Nephron progenitor cell (in vitro differentiated cells): Measurements from ENCODE around the gene TPRA1.

ENCODE experiments used
- DNase-seq: peaks from one replicate; pipeline ENCODE4 v3.0.0; 2021
- H3K27ac Mint-ChIP-seq: 2 replicates; pipeline ENCODE4 v1.8.0; 2021; ENCODE audit warnings: mild to moderate bottlenecking, moderate library complexity, mixed read lengths
- H3K27me3 Mint-ChIP-seq: 2 replicates; pipeline ENCODE4 v1.8.0; 2021; ENCODE audit warnings: mild to moderate bottlenecking, low read depth, mixed read lengths; ENCODE audit not compliant: poor library complexity
- H3K36me3 Mint-ChIP-seq: 2 replicates; pipeline ENCODE4 v1.8.0; 2021; ENCODE audit warnings: low read depth, mixed read lengths
- H3K4me1 Mint-ChIP-seq: 2 replicates; pipeline ENCODE4 v1.8.0; 2021; ENCODE audit warnings: mixed read lengths
- H3K4me3 Mint-ChIP-seq: 2 replicates; pipeline ENCODE4 v1.8.0; 2021; ENCODE audit warnings: mild to moderate bottlenecking, moderate library complexity, mixed read lengths
- H3K9me3 Mint-ChIP-seq: 2 replicates; pipeline ENCODE4 v1.8.0; 2021; ENCODE audit warnings: mild to moderate bottlenecking, moderate library complexity, mixed read lengths
- TF ChIP-seq, protein P1 (sequence below): fragments of 200-600 bp; sonication (generic); IDR thresholded peaks from 2 replicates; pipeline ENCODE4 v1.5.0; 2021; ENCODE audit warnings: antibody characterized with exemption

The TPRA1 gene

DNA sequence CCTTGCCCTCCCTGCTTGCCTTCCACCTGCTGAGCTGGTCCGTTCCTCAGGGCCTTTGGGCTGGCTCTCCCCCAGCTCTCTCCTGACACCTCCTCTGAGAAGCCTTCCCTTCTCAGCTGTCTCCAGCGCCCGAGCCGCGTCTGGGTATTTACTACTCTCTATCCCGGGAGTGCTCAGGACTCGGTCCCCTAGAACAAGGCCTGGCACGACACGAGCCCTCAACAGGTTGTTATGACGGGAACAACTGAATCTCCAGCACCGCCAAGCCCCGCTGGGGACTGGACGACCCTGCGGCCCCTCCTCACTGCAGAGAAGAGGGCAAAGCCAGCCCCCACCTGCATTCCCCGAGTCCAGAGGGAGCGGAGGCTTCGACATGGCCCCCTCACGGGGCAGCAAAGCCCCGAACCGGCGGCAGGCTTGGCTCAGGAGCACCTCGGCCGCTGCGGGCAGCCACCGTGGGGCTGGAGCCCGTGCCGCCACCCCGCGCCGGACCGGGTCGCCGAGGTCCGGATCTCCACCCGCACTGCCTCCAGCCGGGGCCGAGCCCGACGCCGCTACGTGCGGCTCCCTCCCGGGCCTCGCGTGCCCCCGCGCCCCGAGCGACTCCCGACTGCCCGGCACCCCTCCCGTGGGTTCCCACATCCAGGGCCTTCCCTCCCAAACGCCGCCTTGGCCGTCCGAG lies 792 bp downstream of the TPRA1 start:
- Mint-ChIP-seq H3K4me1 (peaks cover 46% of the 10 kb centered on the region), H3K27me3 (peaks cover 3% of the 10 kb centered on the region), H3K27ac (no peak overlapping the region), H3K4me3 (peak overlapping the region; percentile 91), H3K9me3 (no peaks in the 10 kb centered on the region), H3K36me3 (peaks cover 7% of the 10 kb centered on the region)
- DNase-seq: peak; percentile 39
- TF ChIP-seq, protein P1, sequence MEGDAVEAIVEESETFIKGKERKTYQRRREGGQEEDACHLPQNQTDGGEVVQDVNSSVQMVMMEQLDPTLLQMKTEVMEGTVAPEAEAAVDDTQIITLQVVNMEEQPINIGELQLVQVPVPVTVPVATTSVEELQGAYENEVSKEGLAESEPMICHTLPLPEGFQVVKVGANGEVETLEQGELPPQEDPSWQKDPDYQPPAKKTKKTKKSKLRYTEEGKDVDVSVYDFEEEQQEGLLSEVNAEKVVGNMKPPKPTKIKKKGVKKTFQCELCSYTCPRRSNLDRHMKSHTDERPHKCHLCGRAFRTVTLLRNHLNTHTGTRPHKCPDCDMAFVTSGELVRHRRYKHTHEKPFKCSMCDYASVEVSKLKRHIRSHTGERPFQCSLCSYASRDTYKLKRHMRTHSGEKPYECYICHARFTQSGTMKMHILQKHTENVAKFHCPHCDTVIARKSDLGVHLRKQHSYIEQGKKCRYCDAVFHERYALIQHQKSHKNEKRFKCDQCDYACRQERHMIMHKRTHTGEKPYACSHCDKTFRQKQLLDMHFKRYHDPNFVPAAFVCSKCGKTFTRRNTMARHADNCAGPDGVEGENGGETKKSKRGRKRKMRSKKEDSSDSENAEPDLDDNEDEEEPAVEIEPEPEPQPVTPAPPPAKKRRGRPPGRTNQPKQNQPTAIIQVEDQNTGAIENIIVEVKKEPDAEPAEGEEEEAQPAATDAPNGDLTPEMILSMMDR: no peak

DNA sequence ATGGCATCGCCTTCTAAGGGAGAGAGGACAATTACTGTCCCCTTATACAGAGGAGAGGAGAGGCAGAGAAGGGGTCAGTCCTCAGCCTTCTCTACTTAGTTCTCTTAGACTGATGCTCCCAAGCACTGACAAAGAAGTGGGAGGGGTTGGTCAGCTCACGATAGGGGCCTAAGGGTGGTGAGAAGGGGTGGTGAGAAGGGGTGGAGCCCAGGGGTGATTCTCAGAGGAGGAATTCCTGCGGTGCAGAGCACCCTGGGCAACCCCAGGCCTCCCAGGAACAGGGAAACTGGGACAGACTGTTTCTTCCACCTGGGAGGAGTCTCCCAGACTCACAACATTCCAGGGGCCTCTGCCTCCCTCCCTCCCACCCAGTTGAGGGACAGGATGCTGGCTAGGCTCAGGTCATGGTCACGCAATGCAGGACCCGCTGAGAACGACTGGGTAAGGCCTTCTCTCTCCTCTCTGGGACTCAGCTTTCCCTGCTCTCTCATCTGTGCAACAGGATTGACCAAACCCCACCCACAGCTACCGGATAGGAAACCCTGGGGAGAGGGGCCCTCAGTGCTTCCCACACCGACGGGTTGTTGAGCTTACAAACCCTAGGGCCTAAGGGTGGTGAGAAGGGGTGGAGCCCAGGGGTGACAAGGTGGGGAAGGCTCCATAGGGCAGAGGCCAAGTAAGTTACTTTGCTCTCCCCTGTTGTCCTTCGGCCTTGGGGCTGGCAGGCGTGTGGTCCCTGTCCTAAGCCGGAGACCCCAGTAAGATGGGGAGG lies 1.5 kb downstream of the TPRA1 start:
- H3K27me3 Mint-ChIP-seq: peaks cover 3% of the 10 kb centered on the region
- TF ChIP-seq, protein P1: no peak
- H3K36me3 Mint-ChIP-seq: peaks cover 11% of the 10 kb centered on the region
- no peaks in the 10 kb centered on the region for H3K9me3 Mint-ChIP-seq
- peak overlapping the region; percentile 64 for H3K27ac Mint-ChIP-seq
- peak overlapping the region; percentile 91 for H3K4me3 Mint-ChIP-seq
- peaks cover 48% of the 10 kb centered on the region for H3K4me1 Mint-ChIP-seq
- peak; percentile 29 for DNase-seq

DNA sequence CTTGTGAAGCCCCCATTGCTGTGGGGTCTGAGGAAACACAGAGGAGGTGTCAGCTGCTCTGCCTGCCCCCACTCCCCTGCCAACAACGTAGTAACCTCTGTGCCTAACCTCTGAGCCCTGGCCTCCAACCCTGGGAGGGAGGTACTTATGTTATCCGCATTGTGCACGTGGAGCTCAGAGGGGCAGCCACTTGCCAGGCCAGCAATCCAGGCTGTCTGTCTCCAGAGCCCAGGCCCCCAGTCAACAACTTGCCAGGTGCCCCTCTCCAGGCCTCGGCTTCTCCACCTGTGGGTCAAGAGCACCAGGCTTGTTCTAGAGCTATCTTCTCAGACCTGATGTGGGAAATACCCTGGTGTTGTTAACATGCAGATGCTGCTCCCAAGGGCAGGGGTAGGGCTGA lies 2.7 kb downstream of the TPRA1 start:
- Mint-ChIP-seq H3K4me3 (no peak overlapping the region), H3K9me3 (no peaks in the 10 kb centered on the region), H3K4me1 (peaks cover 48% of the 10 kb centered on the region), H3K27ac (no peak overlapping the region), H3K36me3 (peaks cover 11% of the 10 kb centered on the region), H3K27me3 (peaks cover 3% of the 10 kb centered on the region)
- DNase-seq: no peak
- TF ChIP-seq, protein P1: no peak

DNA sequence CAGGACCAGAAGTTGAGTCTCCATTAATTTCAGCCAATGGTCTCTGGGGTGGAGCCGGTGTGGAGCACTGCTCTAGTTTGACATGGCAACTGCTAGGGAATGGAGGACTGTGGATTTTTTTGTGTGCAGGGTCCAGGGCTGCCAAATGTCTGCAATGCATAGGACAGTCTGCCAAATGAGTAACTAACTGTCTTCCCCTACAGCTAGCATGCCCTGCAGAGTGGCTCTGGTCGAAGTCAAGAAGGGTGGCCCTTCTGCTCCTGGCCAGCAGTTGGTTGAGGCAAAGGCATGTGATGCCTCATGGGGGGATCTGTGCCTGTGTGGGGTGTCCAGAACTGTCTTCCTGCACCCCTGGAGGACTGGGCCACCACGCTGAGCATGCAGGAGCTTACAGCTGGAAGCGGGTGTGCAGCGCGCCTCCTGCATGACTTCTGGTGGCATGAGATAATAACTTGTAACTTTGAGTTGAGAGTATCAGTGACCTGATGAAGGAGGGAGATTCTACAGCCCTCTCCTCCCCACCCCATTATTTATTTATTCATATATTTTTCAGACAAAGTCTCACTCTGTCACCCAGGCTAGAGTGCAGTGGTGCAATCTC lies 4.6 kb downstream of the TPRA1 start:
- no peak for DNase-seq
- Mint-ChIP-seq H3K9me3 (no peaks in the 10 kb centered on the region), H3K36me3 (peaks cover 11% of the 10 kb centered on the region), H3K4me3 (no peak overlapping the region), H3K27ac (no peak overlapping the region), H3K27me3 (peaks cover 3% of the 10 kb centered on the region), H3K4me1 (peaks cover 39% of the 10 kb centered on the region)
- TF ChIP-seq, protein P1: no peak

DNA sequence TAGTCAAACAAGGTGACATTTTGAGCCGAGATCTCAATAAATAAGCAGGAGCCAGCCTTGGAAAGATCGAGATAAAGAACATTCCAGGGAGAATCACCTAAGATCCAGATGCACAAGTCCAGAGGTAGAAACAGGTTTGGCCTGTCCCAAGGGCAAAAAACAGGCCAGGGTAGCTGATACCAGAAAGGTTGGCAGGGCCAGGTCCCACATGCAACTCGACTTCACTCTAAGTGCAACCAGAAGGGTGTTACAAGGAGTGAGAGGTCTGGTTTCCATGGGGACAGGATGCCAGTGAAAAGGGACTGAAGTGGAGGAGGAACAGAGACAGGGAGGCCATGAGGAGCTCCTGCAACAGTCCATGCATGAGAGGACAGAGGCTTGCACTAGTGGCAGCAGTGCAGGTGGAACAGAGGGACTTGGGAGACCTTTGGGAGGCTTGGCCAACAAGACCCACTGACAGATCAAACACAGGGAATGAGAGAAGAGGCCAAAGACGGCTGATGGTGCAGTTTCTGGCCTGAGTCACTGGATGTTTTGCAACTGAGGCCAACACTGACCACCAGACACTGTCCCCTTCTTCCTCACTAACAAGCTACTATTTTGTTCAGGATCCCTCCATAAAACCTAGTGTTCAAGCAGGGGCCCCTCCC lies 5.2 kb downstream of the TPRA1 start:
- Mint-ChIP-seq H3K9me3 (no peaks in the 10 kb centered on the region), H3K27ac (no peak overlapping the region), H3K36me3 (peaks cover 11% of the 10 kb centered on the region), H3K4me3 (peak overlapping the region; percentile 33), H3K27me3 (peaks cover 3% of the 10 kb centered on the region), H3K4me1 (peaks cover 34% of the 10 kb centered on the region)
- DNase-seq: no peak
- TF ChIP-seq, protein P1: no peak
